Ovary (tissue), 3 donors: ENCODE measurements around the gene LUZP2.

Experiments used
- CTCF ChIP-seq, 3 donors: fragments of 450-650 bp in 2 of 3; fragments of 200-600 bp in 1 of 3; IDR thresholded peaks; one replicate each; pipeline versions ENCODE4 v1.5.1 to v1.8.0; 2016 to 2022; ENCODE audit warnings: antibody characterized with exemption in 3 of 3, mild to moderate bottlenecking in 1 of 3
- POLR2A ChIP-seq: fragments of 450-650 bp; IDR thresholded peaks from one replicate; pipeline ENCODE4 v1.6.1; 2017; ENCODE audit warnings: antibody characterized with exemption, mild to moderate bottlenecking, moderate library complexity
- donor health status: DM: no; HTN: no; CAD: no.

GRCh38 chr11:24890426-24890825 is 393.6 kb downstream of the LUZP2 start:
- TF ChIP-seq POLR2A, result no peak
- no peak for TF ChIP-seq CTCF (IDR thresholded peaks at IDR 0.05)
